ENCODE measurements around the gene PSMA6.
A peak's percentile ranks its signal among the peaks of the same experiment; 100 is the strongest.
"Not testable (repeated sequence)": the region's sequence is repeated elsewhere in the genome, so short reads cannot be mapped to it uniquely, and the experiment has no call there.

The PSMA6 gene

GRCh38 chr14:35292051-35292769 lies at the start of gene PSMA6:
Gene PSMA6, plus strand, starts transcription at chr14:35292382. Its CDS starts 95 bp downstream, at chr14:35292477.
- peak; percentile 100 for DNase-seq

- no peak for DNase-seq
Observed at GRCh38 chr14:35242599-35243311, 49.4 kb upstream of the PSMA6 start.

DNA sequence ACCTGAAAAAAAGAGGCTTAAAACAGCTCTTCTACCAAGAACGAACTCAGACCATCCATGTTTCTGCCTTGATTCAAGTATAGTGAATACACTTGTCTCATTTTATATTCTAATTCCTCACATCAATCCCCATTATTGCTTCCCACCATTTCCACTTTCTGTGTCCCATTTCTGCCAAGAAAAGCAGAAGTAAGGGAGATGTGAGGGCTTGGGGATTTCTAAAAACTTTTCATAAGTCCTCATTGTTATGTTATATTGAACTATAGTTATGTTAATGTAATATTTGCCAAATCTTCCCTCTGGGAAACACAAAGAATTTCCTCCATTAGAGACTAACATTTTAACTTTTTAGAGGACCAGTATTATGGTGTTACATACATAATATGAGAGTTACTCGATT lies 48.2 kb upstream of the PSMA6 start:
- DNase-seq: no peak

GRCh38 chr14:35244542-35244941 lies 47.6 kb upstream of the PSMA6 start:
- no peak for DNase-seq

GRCh38 chr14:35245051-35245450 lies 47.1 kb upstream of the PSMA6 start:
- no peak for DNase-seq

DNA sequence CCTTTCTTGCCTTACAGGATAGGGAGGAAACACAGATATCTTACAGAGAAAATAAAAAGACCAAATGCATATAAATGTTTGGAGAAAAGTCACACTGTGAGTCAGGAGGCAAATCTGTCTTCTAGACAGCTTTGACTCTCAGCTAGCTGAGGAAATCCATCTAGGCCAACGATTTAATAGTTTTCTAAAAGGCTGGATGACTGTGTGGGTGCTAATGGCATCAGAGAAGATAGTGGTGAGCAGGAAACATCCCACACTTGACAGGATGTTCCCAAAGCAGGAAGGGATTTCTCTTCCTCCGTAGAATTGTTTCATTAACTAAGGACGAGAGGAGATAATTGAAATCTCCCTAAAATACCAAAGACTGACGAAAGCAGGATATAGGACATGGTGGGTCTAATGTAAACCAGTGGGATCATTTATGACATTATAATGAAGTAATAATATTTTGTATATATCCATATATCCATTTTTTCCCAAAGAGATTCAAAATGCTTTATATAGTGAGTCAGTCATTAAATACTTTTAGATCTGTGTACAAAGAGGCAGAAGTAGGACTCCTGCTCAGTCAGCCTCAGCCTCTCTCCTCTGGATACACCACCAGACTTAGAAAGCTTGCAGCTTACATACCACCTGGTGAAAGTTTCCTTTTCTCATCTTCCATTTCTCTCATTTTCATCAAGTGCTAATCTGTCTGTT lies 44.3 kb upstream of the PSMA6 start:
- DNase-seq: no peak

GRCh38 chr14:35248476-35248788 lies 43.8 kb upstream of the PSMA6 start:
- no peak for DNase-seq

- peak; percentile 15 for DNase-seq
Observed at GRCh38 chr14:35250319-35250718, 41.9 kb upstream of the PSMA6 start.

DNA sequence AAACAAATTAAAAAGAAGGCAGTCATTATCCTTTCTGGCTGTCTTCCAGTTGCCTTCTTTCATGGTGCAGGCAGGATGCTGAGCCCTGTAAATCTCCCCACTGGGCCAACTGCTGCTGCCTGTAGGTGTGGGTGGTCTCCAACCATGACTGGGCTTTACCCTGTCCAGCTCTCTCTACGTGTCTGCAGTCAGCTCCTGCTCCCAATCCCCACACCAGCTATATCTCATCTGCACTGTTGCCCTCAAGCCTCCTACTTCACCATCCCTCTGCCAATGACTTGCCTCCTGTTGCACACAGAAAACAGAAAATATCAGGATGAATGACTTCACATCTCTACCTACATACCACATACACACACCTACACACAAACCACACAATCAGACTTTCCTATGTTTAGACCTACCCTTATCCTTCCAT lies 39.7 kb upstream of the PSMA6 start:
- DNase-seq: no peak

DNA sequence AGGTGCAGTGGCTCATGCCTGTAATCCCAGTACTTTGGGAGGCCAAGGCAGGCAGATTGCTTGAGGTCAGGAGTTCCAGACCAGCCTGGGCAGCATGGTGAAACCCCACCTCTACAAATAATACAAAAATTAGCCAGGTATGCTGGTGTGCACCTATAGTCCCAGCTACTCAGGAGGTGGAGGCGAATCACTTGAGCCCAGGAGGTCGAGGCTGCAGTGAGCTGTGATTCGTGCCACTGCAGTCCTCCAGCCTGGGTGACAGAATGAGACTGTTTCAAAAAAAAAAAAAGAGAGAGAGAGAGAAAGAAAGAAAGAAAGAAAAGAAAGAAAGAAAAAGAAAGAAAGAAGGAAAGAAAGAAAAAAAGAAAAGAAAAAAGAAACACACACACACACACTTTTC lies 39.1 kb upstream of the PSMA6 start:
- not testable (repeated sequence) for DNase-seq

DNA sequence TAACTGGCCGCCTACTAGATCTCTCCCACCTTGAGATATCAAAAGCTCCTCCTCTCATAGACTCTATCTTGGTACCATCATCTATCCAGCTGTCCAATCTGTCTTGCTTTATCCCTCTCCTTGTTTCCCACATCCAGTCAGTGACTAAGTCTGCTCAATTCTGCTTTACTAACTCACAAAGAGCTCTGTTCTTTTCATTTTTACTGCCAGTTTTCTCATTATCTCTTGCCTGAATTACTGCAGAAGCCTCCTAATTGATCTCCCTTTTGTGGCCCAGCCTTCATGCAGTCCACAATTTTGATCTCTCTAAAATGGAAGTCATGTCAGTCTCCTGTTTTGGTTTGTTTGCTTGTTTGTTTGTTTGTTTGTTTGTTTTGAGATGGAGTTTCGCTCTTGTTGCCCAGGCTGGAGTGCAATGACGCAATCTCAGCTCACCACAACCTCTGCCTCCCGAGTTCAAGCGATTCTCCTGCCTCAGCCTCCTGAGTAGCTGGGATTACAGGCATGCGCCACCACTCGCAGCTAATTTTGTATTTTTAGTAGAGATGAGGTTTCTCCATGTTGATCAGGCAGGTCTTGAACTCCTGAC lies 38.1 kb upstream of the PSMA6 start:
- not testable (repeated sequence) for DNase-seq

GRCh38 chr14:35254736-35255135 lies 37.4 kb upstream of the PSMA6 start:
- no peak for DNase-seq

DNA sequence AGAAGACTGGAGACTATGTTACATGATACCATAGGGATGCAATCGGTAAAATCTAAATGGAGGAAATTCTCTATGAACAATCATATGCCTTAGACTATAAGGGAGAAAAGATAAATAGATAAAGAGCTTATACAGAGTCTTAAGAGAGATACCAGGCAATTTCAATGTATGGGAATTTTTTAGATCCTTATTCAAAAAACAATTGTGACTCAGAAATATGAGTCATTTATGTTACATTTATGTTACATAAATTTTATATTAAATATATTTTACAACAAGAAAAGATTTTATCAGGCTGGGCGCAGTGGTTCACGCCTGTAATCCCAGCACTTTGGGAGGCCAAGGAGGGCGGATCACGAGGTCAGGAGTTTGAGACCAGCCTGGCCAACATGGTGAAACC lies 36.5 kb upstream of the PSMA6 start:
- no peak for DNase-seq

DNA sequence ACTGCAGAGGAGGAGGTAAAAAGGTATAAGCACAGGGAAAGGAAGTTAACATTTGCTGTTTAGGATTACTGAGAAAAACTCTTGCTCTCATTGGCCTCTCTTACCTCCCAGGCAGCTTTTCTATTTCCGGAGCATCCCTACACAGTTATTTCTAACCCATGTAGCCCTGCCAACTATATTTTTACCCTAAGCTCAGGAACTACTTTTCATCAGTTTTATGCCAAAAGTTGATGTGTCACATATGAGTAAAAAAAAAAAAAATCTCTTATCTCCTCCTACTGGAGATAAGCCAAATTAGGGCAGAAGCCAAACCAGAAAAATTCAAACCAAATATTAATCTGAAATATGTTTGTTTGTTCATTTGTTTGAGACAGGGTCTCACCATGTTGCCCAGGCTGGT lies 34.4 kb upstream of the PSMA6 start:
- DNase-seq: peak; percentile 35

DNA sequence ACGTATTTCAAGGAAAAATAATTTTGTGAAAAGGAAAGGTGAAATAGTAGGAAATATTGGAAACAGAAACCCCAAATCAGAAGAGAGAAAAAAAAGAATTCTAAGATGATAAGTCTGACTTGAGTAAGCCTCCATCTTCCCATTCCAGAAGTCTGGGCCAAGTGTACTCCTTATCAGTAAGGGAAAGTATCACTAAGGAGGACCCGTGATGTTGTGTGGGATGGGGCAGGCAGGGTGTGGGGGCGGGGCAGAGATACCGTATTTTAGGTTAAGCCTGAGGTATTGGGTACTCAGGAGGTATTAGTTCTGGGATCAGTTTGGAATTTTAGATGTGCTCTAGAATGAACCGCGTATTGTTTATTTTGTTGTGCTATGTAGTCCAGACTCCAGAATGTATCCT lies 33.8 kb upstream of the PSMA6 start:
- no peak for DNase-seq

DNA sequence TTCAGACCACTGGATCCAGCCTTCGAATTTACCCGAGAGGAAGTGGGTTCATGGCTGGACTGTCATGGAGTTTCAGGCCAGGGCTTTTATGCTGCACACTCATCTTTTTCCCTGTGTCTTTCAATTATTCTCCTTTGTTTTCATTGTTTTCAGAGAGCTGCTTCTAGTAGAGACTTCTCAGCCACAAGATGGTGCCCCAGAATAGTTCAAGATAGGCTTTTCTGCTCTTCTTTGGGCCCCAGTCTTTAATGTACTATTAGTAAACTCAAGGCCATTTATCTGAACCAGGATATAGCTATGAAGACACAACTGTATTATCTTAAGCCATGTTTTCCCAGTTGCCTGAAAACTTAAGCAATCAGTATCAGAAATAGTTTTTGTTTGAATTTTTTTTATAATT lies 30.4 kb upstream of the PSMA6 start:
- peak; percentile 46 for DNase-seq

DNA sequence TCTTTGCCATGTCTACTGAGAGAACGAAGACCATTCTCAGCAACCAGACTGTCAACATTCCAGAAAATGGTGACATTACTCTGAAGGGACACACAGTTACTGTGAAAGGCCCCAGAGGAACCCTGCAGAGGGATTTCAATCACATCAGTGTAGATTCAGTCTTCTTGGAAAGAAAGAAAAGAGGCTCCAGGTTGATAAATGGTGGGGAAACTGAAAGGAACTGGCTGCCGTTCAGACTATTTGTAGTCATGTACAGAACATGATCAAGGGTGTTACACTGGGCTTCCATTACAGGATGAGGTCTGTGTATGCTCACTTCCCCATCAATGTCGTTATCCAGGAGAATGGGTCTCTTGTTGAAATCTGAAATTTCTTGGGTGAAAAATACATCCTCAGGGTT lies 29.7 kb upstream of the PSMA6 start:
- DNase-seq: no peak

GRCh38 chr14:35268946-35269345 lies 23.2 kb upstream of the PSMA6 start:
- no peak for DNase-seq

- DNase-seq: no peak
Observed at GRCh38 chr14:35274805-35275204, 17.4 kb upstream of the PSMA6 start.

- no peak for DNase-seq
Observed at GRCh38 chr14:35277179-35277578, 15.0 kb upstream of the PSMA6 start.

DNA sequence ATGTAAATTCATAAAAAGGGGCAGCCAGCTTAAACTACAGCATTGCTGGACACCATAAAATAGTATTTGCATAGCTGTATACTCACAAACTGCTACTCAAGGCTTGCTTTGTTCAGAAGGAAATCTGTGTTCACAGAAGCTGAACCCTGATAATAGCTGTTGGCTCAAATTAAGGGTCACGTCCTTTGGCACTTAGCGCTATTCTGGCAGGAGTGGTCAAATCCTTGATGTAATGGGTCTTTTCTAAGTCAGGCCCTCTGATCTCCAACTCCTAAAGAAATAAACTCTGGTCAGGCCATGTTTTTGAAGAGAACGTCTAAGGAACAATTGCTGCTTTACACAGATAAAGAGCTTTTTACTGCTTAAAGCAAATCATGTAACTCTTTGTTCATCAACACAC lies 12.8 kb upstream of the PSMA6 start:
- no peak for DNase-seq

DNA sequence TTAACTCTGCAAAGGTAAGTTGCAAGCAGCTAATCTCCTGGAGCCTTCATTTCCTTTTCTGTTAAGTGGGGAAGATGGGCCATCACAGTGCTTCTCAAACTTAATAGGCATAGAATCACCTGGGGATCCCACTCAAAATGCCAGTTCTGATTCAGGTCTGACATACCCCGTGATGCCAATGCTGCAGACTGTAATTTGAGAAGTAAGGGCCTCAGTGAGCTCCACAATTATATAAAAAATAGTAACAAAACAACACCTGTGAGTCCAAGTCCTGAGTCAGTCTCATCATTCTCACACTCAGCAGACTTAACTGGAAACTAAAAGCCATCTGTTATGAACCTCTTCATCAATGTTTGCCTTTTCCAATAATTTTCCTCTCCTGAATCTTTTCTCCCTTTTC lies 10.8 kb upstream of the PSMA6 start:
- no peak for DNase-seq

- DNase-seq: no peak
Observed at GRCh38 chr14:35284506-35284905, 7.7 kb upstream of the PSMA6 start.

All from hematopoietic multipotent progenitor cell treated with erythropoietin and hydrocortisone succinate and interleukin-3 and kit ligand, for 4 days (in vitro differentiated cells).